ENCODE measurements around the gene TRIML1. TPM values are rescaled to one million over a fixed set of nuclear protein-coding genes. Genes with fewer than 3 reads are reported as not detected.

TRIML1 gene
- total and polyA plus RNA-seq, 10 of the 15 experiments (the other 5 are each of a cell fraction or from before 2014, with no cell fraction given): not detected

- ChIA-PET SMC1A (ENCODE audit: uncharacterized antibody, unreplicated experiment) (no interaction called here), CTCF (no interaction called here), POLR2A (no interaction called here), RAD21 (ENCODE audit: unreplicated experiment) (no interaction called here)
- no TSS peak for BruUV-seq (replicated peaks)
- H3K4me2 ChIP-seq (ENCODE audit: control insufficient read depth, insufficient read depth): no peak overlapping the region
- no peak overlapping the region for H3K4me3 ChIP-seq
- no peaks in the 10 kb centered on the region for H4K20me1 ChIP-seq (ENCODE audit: control insufficient read depth, insufficient read depth)
- no peaks in the 10 kb centered on the region for H3K79me2 ChIP-seq (ENCODE audit: control insufficient read depth, insufficient read depth, low read length)
- WGBS (ENCODE audit: insufficient coverage, insufficient replicate concordance, low lambda C conversion rate, missing lambda C conversion rate): 41% methylated on average over 19 of the region's 19 CpGs
- no peaks in the 10 kb centered on the region for H3K4me1 ChIP-seq (ENCODE audit: control insufficient read depth, insufficient read depth, low read length)
- no peak for FAIRE-seq
- intact Hi-C loops (cut with micrococcal nuclease; ENCODE audit: unreplicated experiment): no loop called here
- ATAC-seq: no peak
- H3K36me3 ChIP-seq (ENCODE audit: control insufficient read depth in 2 of 2, insufficient read depth in 2 of 2, low read length in 1 of 2): no peaks in the 10 kb centered on the region
- no peaks in the 10 kb centered on the region for H3K27me3 ChIP-seq (replicated peaks in 1 of 2; ENCODE audit: control insufficient read depth in 2 of 2, insufficient read depth in 2 of 2, low read length in 1 of 2)
- H3K9me3 ChIP-seq (replicated peaks; ENCODE audit: control insufficient read depth, insufficient read depth, low read length): peaks cover 1% of the 10 kb centered on the region; the same call in 1 of the 3 replicates
- no peak for DNase-seq (ENCODE audit: low read depth, low spot score)
- no peak overlapping the region for H2AFZ ChIP-seq (ENCODE audit: control insufficient read depth, low read depth, low read length)
- H3K27ac ChIP-seq (ENCODE audit: control insufficient read depth, insufficient read depth): no peak overlapping the region
- in situ Hi-C loops (cut with MboI): no loop called here
- H3K9ac ChIP-seq (ENCODE audit: control insufficient read depth, insufficient read depth, low read length): no peak overlapping the region
- no peak for TF ChIP-seq CBX3 (IDR thresholded peaks at IDR 0.05; ENCODE audit: borderline replicate concordance, low read depth)
- no peak for TF ChIP-seq NR2C1 (IDR thresholded peaks at IDR 0.05)
These were observed 430 bp downstream of the TRIML1 start for GRCh38 chr4:188139671-188140070.

GRCh38 chr4:188143731-188144130, 4.5 kb downstream of the TRIML1 start:
- Histone ChIP-seq H4K20me1 (ENCODE audit: control insufficient read depth, insufficient read depth) (no peaks in the 10 kb centered on the region), H3K9me3 (replicated peaks; ENCODE audit: control insufficient read depth, insufficient read depth, low read length) (peaks cover 1% of the 10 kb centered on the region; the same call in 1 of the 3 replicates), H3K79me2 (ENCODE audit: control insufficient read depth, insufficient read depth, low read length) (no peaks in the 10 kb centered on the region), H2AFZ (ENCODE audit: control insufficient read depth, low read depth, low read length) (no peak overlapping the region), H3K4me2 (ENCODE audit: control insufficient read depth, insufficient read depth) (no peak overlapping the region), H3K27ac (ENCODE audit: control insufficient read depth, insufficient read depth) (no peak overlapping the region), H3K36me3 (ENCODE audit: control insufficient read depth in 2 of 2, insufficient read depth in 2 of 2, low read length in 1 of 2) (no peaks in the 10 kb centered on the region), H3K4me1 (ENCODE audit: control insufficient read depth, insufficient read depth, low read length) (no peaks in the 10 kb centered on the region), H3K4me3 (no peak overlapping the region), H3K27me3 (replicated peaks in 1 of 2; ENCODE audit: control insufficient read depth in 2 of 2, insufficient read depth in 2 of 2, low read length in 1 of 2) (no peaks in the 10 kb centered on the region), H3K9ac (ENCODE audit: control insufficient read depth, insufficient read depth, low read length) (no peak overlapping the region)
- CTCF ChIA-PET: no interaction called here
- DNase-seq (ENCODE audit: low read depth, low spot score): no peak
- BruUV-seq (replicated peaks): no TSS peak
- WGBS (ENCODE audit: insufficient coverage, insufficient replicate concordance, low lambda C conversion rate, missing lambda C conversion rate): 63% methylated on average over 11 of the region's 11 CpGs
- RAD21 ChIA-PET (ENCODE audit: unreplicated experiment): no interaction called here
- ATAC-seq: no peak
- no peak for TF ChIP-seq NFXL1 (IDR thresholded peaks at IDR 0.05; ENCODE audit: borderline replicate concordance)
- TF ChIP-seq ZNF207 (IDR thresholded peaks at IDR 0.05; ENCODE audit: borderline replicate concordance): no peak
- TF ChIP-seq POLR2AphosphoS2 (IDR thresholded peaks at IDR 0.05; ENCODE audit: low read depth, low read length): no peak
- TF ChIP-seq ETV6 (conservative IDR thresholded peaks at IDR 0.05 in 1 of 2, IDR thresholded peaks at IDR 0.05 in 1 of 2; ENCODE audit: borderline replicate concordance in 1 of 2, low read depth in 1 of 2): no peak
- no peak for TF ChIP-seq RELA (IDR thresholded peaks at IDR 0.05; ENCODE audit: borderline replicate concordance, partially characterized antibody)
- no peak for TF ChIP-seq ZNF24 (IDR thresholded peaks at IDR 0.05)
- in situ Hi-C loops (cut with MboI): no loop called here
- intact Hi-C loops (cut with micrococcal nuclease; ENCODE audit: unreplicated experiment): no loop called here
- no peak for FAIRE-seq
- SMC1A ChIA-PET (ENCODE audit: uncharacterized antibody, unreplicated experiment): no interaction called here
- POLR2A ChIA-PET: no interaction called here

Measured in GM12878 (cell line).